Measurements from ENCODE around the gene CTTNBP2.

Gene CTTNBP2

GRCh38 chr7:117808341-117808757 lies 64.9 kb downstream of the CTTNBP2 start:
- Histone ChIP-seq H3K27me3 (ENCODE audit: insufficient read depth, poor library complexity, severe bottlenecking) (no peaks in the 10 kb centered on the region), H3K27ac (replicated peaks) (no peak overlapping the region), H3K4me3 (replicated peaks; ENCODE audit: insufficient read depth, low read length) (no peak overlapping the region)
- DNase-seq (ENCODE audit: low read depth in 1 of 2, low spot score in 1 of 2) = no peak
- TF ChIP-seq REST (IDR thresholded peaks at IDR 0.05; ENCODE audit: insufficient replicate concordance, low read depth) (no peak), GABPA (IDR thresholded peaks at IDR 0.05; ENCODE audit: low read depth) (no peak), POLR2AphosphoS5 (IDR thresholded peaks at IDR 0.05; ENCODE audit: low read depth) (no peak), CTCF (IDR thresholded peaks at IDR 0.05; ENCODE audit: insufficient read depth, low read length) (no peak), SPI1 (IDR thresholded peaks at IDR 0.05; ENCODE audit: borderline replicate concordance, low read depth) (no peak)

GRCh38 chr7:117807676-117808075 lies 65.6 kb downstream of the CTTNBP2 start:
- no peak for DNase-seq (ENCODE audit: low read depth in 1 of 2, low spot score in 1 of 2)
- no peak for TF ChIP-seq REST (IDR thresholded peaks at IDR 0.05; ENCODE audit: insufficient replicate concordance, low read depth)
- no peak for TF ChIP-seq POLR2AphosphoS5 (IDR thresholded peaks at IDR 0.05; ENCODE audit: low read depth)
- no peak for TF ChIP-seq SPI1 (IDR thresholded peaks at IDR 0.05; ENCODE audit: borderline replicate concordance, low read depth)
- TF ChIP-seq CTCF (IDR thresholded peaks at IDR 0.05; ENCODE audit: insufficient read depth, low read length) = no peak
- TF ChIP-seq GABPA (IDR thresholded peaks at IDR 0.05; ENCODE audit: low read depth) = no peak
- Histone ChIP-seq H3K27me3 (ENCODE audit: insufficient read depth, poor library complexity, severe bottlenecking) (no peaks in the 10 kb centered on the region), H3K27ac (replicated peaks) (no peak overlapping the region), H3K4me3 (replicated peaks; ENCODE audit: insufficient read depth, low read length) (no peak overlapping the region)

DNA sequence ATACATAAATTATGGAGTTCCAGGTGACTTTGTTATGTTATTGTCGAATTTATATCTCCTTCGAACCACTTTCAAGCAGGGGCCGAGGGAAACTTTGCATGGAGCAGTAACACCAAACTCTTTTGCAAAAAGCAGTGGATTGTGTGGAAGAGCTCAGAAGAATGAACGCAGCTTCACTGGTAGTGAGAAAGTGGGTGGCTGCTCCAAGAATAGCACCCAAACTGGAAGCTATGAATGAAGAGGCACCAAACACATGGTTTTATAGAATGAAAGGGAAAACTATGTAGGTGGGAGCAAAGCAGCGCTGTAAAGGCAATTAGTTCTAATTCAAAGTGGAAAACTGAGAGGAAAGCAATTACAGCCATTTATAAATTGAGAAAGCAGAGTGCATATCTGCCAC lies 67.2 kb downstream of the CTTNBP2 start:
- H3K4me3 ChIP-seq (replicated peaks; ENCODE audit: insufficient read depth, low read length) = no peak overlapping the region
- no peak for DNase-seq (ENCODE audit: low read depth in 1 of 2, low spot score in 1 of 2)
- no peak overlapping the region for H3K27ac ChIP-seq (replicated peaks)
- no peaks in the 10 kb centered on the region for H3K27me3 ChIP-seq (ENCODE audit: insufficient read depth, poor library complexity, severe bottlenecking)
- TF ChIP-seq GABPA (IDR thresholded peaks at IDR 0.05; ENCODE audit: low read depth) (no peak), SPI1 (IDR thresholded peaks at IDR 0.05; ENCODE audit: borderline replicate concordance, low read depth) (no peak)

- no peaks in the 10 kb centered on the region for H3K27me3 ChIP-seq (ENCODE audit: insufficient read depth, poor library complexity, severe bottlenecking)
- H3K27ac ChIP-seq (replicated peaks) = no peak overlapping the region
- DNase-seq (ENCODE audit: low read depth in 1 of 2, low spot score in 1 of 2) = no peak
Observed at GRCh38 chr7:117805241-117805640, 68.0 kb downstream of the CTTNBP2 start.

More at GRCh38 chr7:117805241-117805640, 68.0 kb downstream of the CTTNBP2 start:
- TF ChIP-seq REST (IDR thresholded peaks at IDR 0.05; ENCODE audit: insufficient replicate concordance, low read depth) = no peak
- TF ChIP-seq POLR2AphosphoS5 (IDR thresholded peaks at IDR 0.05; ENCODE audit: low read depth) = no peak
- TF ChIP-seq CTCF (IDR thresholded peaks at IDR 0.05; ENCODE audit: insufficient read depth, low read length) = no peak
- no peak for TF ChIP-seq GABPA (IDR thresholded peaks at IDR 0.05; ENCODE audit: low read depth)
- TF ChIP-seq SPI1 (IDR thresholded peaks at IDR 0.05; ENCODE audit: borderline replicate concordance, low read depth) = no peak
- H3K4me3 ChIP-seq (replicated peaks; ENCODE audit: insufficient read depth, low read length) = no peak overlapping the region
